KMS-11 (cell line): Measurements from ENCODE around the gene AUTS2.

Source experiments
- H2AFZ ChIP-seq: fragments of 200-600 bp; sonication (generic); 2 replicates; pipeline ENCODE4 v1.6.1; 2016; ENCODE audit warnings: antibody characterized with exemption, mixed run types, low read depth
- H3K27ac ChIP-seq: fragments of 200-600 bp; sonication (generic); 2 replicates; pipeline ENCODE4 v1.6.1; 2016; ENCODE audit warnings: mild to moderate bottlenecking, mixed run types
- H3K27me3 ChIP-seq: fragments of 200-600 bp; sonication (generic); 2 replicates; pipeline ENCODE4 v1.6.1; 2017; ENCODE audit warnings: mild to moderate bottlenecking, low read depth, mixed run types, moderate library complexity; ENCODE audit not compliant: insufficient read depth
- H3K36me3 ChIP-seq: fragments of 200-600 bp; sonication (generic); 2 replicates; pipeline ENCODE4 v1.6.1; 2017; ENCODE audit warnings: mild to moderate bottlenecking, mixed run types; ENCODE audit not compliant: insufficient read depth
- H3K4me1 ChIP-seq: fragments of 200-600 bp; sonication (generic); 2 replicates; pipeline ENCODE4 v1.6.1; 2016; ENCODE audit warnings: mild to moderate bottlenecking, low read depth, mixed run types; ENCODE audit not compliant: poor library complexity, severe bottlenecking
- H3K4me2 ChIP-seq: fragments of 200-600 bp; sonication (generic); 2 replicates; pipeline ENCODE4 v1.7.0; 2016; ENCODE audit warnings: mild to moderate bottlenecking, mixed run types
- H3K4me3 ChIP-seq: fragments of 200-600 bp; sonication (generic); IDR thresholded peaks from 2 replicates; pipeline ENCODE4 v1.6.1; 2017; ENCODE audit warnings: low read depth, low read length, mixed read lengths; ENCODE audit not compliant: insufficient read depth
- H3K79me2 ChIP-seq: fragments of 200-600 bp; sonication (generic); 2 replicates; pipeline ENCODE4 v1.6.1; 2016; ENCODE audit warnings: low read depth, mixed run types; ENCODE audit not compliant: insufficient read depth
- H3K9ac ChIP-seq: fragments of 200-600 bp; sonication (generic); 2 replicates; pipeline ENCODE4 v1.6.1; 2016; ENCODE audit warnings: mild to moderate bottlenecking, mixed run types
- H4K20me1 ChIP-seq: fragments of 200-600 bp; sonication (generic); 2 replicates; pipeline ENCODE4 v1.6.1; 2016; ENCODE audit warnings: mild to moderate bottlenecking, mixed run types; ENCODE audit not compliant: insufficient read depth
- TF ChIP-seq, protein P1 (sequence below): fragments of 200-600 bp; sonication (generic); conservative IDR thresholded peaks from 2 replicates; pipeline ENCODE4 v1.6.1; 2017; ENCODE audit warnings: low read depth, mild to moderate bottlenecking, antibody characterized with exemption, low read length, moderate library complexity, mixed read lengths

AUTS2 gene

DNA sequence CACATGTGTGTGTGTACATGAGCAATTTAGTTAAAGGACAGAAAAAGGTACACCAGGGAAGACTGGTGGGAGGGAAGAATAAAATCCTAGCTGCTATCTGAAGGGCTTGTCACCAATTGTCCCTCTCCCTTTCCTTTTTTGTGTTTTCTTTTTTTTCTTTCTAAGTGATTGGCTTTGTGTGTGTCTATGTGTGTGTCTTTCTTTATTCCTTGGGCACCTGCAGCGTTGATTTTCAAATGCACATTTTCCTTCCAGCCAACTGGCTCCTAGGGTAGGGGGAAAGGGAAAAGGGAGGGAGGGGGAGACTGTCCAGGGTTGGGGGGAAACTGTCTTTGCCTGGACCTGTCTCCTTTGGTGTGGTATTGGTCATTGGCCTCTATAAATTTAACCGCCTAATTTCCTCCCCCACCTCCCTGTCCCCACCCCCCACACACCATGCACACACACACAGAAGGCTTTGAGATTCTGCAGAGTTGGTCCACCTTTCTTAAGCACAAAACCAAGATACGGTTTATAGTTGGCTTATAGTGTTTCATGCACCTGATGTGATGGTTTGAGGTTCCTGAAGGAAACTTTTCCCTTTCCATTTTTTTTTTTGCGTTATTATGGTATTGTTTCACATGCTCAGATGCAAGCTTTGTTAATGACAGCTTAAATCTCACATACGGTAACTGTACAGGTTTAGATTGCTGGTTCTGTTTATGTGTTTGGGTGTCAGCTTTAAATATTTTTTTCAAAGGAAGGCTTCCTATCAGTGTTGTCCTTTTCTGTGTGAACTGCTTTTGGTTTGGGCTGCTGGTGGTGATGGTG, 2.6 kb downstream of the AUTS2 start:
- H3K27ac ChIP-seq: no peak overlapping the region
- TF ChIP-seq, protein P1, sequence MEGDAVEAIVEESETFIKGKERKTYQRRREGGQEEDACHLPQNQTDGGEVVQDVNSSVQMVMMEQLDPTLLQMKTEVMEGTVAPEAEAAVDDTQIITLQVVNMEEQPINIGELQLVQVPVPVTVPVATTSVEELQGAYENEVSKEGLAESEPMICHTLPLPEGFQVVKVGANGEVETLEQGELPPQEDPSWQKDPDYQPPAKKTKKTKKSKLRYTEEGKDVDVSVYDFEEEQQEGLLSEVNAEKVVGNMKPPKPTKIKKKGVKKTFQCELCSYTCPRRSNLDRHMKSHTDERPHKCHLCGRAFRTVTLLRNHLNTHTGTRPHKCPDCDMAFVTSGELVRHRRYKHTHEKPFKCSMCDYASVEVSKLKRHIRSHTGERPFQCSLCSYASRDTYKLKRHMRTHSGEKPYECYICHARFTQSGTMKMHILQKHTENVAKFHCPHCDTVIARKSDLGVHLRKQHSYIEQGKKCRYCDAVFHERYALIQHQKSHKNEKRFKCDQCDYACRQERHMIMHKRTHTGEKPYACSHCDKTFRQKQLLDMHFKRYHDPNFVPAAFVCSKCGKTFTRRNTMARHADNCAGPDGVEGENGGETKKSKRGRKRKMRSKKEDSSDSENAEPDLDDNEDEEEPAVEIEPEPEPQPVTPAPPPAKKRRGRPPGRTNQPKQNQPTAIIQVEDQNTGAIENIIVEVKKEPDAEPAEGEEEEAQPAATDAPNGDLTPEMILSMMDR: no peak
- no peaks in the 10 kb centered on the region for H3K36me3 ChIP-seq
- no peaks in the 10 kb centered on the region; the same call in 1 of the 2 replicates for H3K79me2 ChIP-seq
- no peaks in the 10 kb centered on the region for H4K20me1 ChIP-seq
- H3K9ac ChIP-seq: peak overlapping the region; percentile 57; the same call in 1 of the 2 replicates
- peak overlapping the region; percentile 80 for H3K4me2 ChIP-seq
- H3K4me1 ChIP-seq: peaks cover 41% of the 10 kb centered on the region
- H3K27me3 ChIP-seq: no peaks in the 10 kb centered on the region
- H3K4me3 ChIP-seq: no peak overlapping the region
- H2AFZ ChIP-seq: no peak overlapping the region

DNA sequence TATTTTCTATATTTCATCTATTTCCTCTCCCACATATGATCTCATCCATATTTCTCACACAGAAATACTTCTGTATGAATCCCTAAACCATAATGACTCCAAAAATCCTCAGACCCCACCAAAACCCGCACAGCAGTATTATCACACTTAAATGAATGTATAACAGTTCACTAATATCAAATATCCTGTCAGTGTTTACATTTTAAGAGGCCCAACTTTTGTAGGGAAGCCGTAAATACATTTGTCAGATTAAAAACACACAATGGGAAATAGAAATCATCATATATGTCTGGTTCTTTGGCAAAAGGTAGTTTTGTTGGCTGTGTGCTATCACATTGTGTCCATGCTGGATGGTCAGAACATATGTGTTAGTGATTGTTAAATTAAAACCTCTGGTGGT, 4.2 kb downstream of the AUTS2 start:
- Histone ChIP-seq H3K27me3 (no peaks in the 10 kb centered on the region), H3K79me2 (no peaks in the 10 kb centered on the region; the same call in 1 of the 2 replicates), H3K9ac (no peak overlapping the region), H3K36me3 (no peaks in the 10 kb centered on the region), H2AFZ (no peak overlapping the region), H3K4me1 (peaks cover 41% of the 10 kb centered on the region), H3K4me2 (no peak overlapping the region), H3K27ac (no peak overlapping the region), H3K4me3 (no peak overlapping the region), H4K20me1 (no peaks in the 10 kb centered on the region)
- TF ChIP-seq, protein P1: no peak

DNA sequence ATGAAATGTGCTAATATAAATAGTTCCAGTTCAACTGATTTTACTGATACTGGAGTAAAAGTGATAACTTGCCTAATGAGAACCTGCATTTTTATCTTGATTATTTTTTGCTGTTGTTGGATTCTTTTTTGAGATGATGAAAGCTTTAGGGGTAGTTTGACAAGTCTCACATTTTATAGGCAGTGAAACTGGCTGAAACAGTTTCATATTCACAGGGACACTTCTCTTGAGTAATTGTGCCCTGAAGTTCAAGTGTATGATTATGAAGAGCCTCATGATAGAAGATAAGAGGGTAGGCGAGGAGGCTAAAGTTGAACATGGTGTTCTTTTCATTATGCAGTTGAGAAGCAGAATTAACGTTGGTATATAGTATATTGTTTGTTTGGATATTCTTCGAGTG, 5.1 kb downstream of the AUTS2 start:
- H3K27ac ChIP-seq: no peak overlapping the region
- no peak overlapping the region for H3K9ac ChIP-seq
- H3K79me2 ChIP-seq: no peaks in the 10 kb centered on the region; the same call in 1 of the 2 replicates
- H4K20me1 ChIP-seq: no peaks in the 10 kb centered on the region
- no peaks in the 10 kb centered on the region for H3K27me3 ChIP-seq
- H3K4me1 ChIP-seq: peaks cover 41% of the 10 kb centered on the region
- H3K4me2 ChIP-seq: peak overlapping the region; percentile 20
- H3K36me3 ChIP-seq: no peaks in the 10 kb centered on the region
- no peak overlapping the region for H2AFZ ChIP-seq
- TF ChIP-seq, protein P1: no peak
- H3K4me3 ChIP-seq: no peak overlapping the region

DNA sequence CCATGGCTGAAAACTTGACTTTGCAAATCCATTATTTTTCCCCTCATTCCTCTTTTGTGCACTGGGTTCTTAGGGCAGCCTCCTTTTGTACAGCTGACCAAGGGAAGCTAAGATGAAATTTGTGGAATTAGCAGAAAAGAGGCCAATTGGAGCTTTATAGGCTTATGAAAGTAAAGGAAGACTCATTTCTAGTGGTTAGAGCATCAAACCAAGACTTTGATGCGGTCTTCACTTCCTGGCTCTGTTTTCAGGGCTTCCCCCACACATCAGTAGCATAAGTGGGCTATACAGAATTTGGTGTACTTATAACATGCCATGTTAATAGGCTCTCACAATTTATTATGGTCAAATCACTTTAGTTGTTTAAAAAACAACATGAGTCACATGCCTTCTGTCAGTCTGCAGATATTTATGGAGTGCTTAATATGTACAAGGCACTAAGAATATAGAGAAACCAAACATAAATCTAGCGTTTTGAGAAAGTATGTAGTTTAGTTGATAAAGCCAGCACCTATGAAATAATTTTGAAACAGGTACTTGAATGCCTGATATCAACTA, 5.7 kb downstream of the AUTS2 start:
- H3K79me2 ChIP-seq: no peaks in the 10 kb centered on the region; the same call in 1 of the 2 replicates
- no peak overlapping the region for H3K27ac ChIP-seq
- peak overlapping the region; percentile 20; the same call in 1 of the 2 replicates for H3K4me2 ChIP-seq
- H3K9ac ChIP-seq: no peak overlapping the region
- no peak overlapping the region for H3K4me3 ChIP-seq
- peaks cover 41% of the 10 kb centered on the region for H3K4me1 ChIP-seq
- H3K27me3 ChIP-seq: no peaks in the 10 kb centered on the region
- no peak overlapping the region for H2AFZ ChIP-seq
- TF ChIP-seq, protein P1: no peak
- no peaks in the 10 kb centered on the region for H3K36me3 ChIP-seq
- H4K20me1 ChIP-seq: no peaks in the 10 kb centered on the region
